ENCODE measurements around the gene PNPLA4. TPM values are rescaled to one million over a fixed set of nuclear protein-coding genes. Genes with fewer than 3 reads are reported as not detected.
A peak's percentile ranks its signal among the peaks of the same experiment; 100 is the strongest.

The PNPLA4 gene
- total RNA-seq, 1 experiment from 2014 or later = 0.18 TPM

DNA sequence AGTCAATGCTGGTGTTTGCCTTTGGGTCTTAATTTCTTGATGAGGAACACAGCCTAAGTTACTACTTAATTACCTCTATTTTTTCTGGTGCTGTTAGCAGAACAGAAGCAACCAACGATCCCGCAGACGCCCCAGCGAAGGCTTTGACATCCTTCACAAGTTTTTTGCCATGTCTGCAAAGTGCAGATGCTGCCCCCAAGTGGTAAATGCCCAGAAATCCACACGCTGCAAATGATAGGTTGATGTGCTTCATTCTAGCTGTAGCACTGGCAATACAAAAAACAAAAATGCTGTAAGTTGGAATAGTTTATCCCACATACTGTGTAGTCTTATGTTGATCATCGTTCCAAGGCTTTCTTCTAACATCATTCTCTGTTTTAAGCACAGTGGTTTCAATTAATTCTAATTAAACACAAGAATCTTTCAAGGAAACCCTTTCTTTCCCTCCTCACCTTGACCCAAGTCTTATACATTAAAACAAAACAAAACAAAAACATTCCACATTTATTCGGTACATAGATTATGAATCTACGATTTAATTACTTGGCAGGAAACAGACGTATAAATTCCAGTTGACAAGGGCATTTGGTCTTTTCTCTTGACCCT, 1.2 kb downstream of the PNPLA4 start:
- peak; percentile 24 to 66 for DNase-seq

DNA sequence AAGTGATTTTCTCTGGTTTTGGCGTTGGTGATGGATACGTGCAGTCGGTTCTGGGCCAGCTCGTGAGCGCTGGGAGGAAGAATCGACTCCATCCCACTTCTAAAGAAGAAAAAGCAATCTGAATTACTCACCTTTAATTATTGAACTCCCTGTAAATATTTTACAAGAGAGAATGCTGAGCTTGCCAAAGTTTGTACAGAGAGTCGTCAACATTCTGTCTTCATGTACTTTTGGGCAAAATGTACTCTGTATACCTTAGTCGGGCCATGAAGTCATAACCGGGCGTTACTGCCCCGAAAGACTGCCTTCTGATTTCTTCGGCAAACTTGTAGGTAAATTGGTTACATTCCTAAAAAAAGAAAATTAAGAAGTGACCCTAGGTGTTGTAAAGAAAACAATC, 5.5 kb downstream of the PNPLA4 start:
- no peaks in the 10 kb centered on the region for H3K36me3 ChIP-seq
- no peak overlapping the region for H3K27ac ChIP-seq
- H3K4me1 ChIP-seq = no peaks in the 10 kb centered on the region
- no peaks in the 10 kb centered on the region for H3K27me3 ChIP-seq
- no peak overlapping the region for H3K4me3 ChIP-seq
- DNase-seq = no peak
- H3K9me3 ChIP-seq (replicated peaks) = no peaks in the 10 kb centered on the region

More for the DNA sequence above, 1.2 kb downstream of the PNPLA4 start:
- H3K36me3 ChIP-seq = no peaks in the 10 kb centered on the region
- H3K4me1 ChIP-seq = no peaks in the 10 kb centered on the region
- no peaks in the 10 kb centered on the region for H3K27me3 ChIP-seq
- no peaks in the 10 kb centered on the region for H3K9me3 ChIP-seq (replicated peaks)
- no peak overlapping the region for H3K27ac ChIP-seq
- no peak overlapping the region for H3K4me3 ChIP-seq

DNA sequence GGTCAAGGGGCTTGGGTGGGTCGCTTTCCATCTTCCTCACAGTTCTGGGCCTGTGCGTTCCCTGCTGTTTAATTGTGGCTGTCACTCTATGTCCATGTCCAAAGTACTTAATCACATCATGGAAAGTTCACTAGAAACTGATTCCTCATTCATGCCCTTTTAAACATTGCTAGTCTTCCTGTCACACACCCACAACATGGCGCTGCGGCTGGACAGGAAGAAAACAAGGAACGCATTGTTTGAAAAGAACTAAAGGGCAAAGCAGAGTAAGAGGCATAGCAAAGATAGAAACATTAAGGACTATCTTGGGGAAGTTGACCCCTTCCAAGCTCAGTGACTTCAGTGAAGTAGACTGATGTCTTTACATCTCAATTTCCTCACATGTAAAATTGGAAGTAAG, 18.4 kb downstream of the PNPLA4 start:
- H3K36me3 ChIP-seq = no peaks in the 10 kb centered on the region
- DNase-seq = no peak
- no peaks in the 10 kb centered on the region for H3K4me1 ChIP-seq
- no peaks in the 10 kb centered on the region for H3K9me3 ChIP-seq (replicated peaks)
- no peaks in the 10 kb centered on the region for H3K27me3 ChIP-seq
- H3K27ac ChIP-seq = no peak overlapping the region
- H3K4me3 ChIP-seq = no peak overlapping the region

DNA sequence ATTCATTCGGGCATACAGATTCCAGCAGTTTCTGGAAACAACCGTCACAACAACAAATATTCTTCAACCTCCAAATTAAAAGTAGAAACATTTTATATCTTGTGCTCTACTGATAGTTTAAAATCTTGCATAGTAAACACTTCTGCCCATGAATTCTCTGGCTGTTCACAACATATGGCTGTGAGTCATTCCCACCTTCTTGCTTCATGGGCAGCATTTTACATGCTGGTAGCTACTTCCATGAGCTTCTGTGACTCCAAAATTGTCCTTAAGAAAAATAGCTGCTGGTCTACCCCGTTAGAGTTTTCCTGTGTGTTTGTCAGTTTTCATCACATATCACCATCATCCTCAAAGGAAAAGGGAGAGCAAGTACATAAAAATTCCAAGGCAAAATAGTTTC, 22.7 kb downstream of the PNPLA4 start:
- Histone ChIP-seq H3K9me3 (replicated peaks) (no peaks in the 10 kb centered on the region), H3K27me3 (no peaks in the 10 kb centered on the region), H3K4me3 (no peak overlapping the region), H3K36me3 (no peaks in the 10 kb centered on the region), H3K27ac (no peak overlapping the region), H3K4me1 (no peaks in the 10 kb centered on the region)
- no peak for DNase-seq

DNA sequence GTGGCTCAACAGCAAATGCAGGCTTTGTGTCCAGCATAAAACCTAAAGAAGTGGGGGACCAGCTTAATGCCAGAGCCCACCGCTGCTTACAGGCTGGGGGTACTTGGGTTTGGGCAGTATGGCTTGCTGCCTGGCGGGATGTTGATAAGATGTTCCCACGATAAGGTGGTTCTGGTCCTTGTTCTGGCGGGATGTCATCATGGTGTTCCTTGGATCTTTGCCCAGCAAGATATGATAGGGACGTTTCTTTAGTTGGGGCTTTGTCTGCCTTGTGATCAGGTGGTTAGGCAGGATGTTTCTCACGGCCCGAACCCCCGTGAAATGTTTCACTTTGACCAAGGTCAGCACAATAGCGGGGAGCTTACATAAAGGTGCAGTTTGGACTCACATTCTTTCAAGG, 35.3 kb downstream of the PNPLA4 start:
- no peak overlapping the region for H3K4me3 ChIP-seq
- no peaks in the 10 kb centered on the region for H3K4me1 ChIP-seq
- H3K27ac ChIP-seq = no peak overlapping the region
- H3K9me3 ChIP-seq (replicated peaks) = no peaks in the 10 kb centered on the region
- DNase-seq = no peak
- no peaks in the 10 kb centered on the region for H3K27me3 ChIP-seq
- H3K36me3 ChIP-seq = no peaks in the 10 kb centered on the region

DNA sequence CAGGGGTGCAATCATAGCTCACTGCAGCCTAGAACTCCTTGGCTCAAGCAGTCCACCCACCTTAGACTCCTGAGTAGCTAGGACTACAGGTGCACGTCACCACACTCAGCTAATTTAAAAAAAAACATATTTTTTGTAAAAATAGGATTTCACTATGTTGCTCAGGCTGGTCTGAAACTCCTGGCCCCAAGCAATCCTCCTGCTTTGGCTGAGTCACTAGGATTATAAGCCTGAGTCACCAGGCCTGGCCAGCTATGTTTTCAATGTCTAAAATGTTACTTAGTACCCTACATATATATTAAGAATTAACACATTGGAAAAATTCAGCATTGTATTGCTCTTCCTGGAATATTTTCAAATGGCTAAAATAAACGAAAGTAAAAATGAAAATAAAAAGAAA, 37.5 kb downstream of the PNPLA4 start:
- no peaks in the 10 kb centered on the region for H3K4me1 ChIP-seq
- H3K36me3 ChIP-seq = no peaks in the 10 kb centered on the region
- no peak overlapping the region for H3K27ac ChIP-seq
- H3K4me3 ChIP-seq = no peak overlapping the region
- H3K9me3 ChIP-seq (replicated peaks) = no peaks in the 10 kb centered on the region
- H3K27me3 ChIP-seq = no peaks in the 10 kb centered on the region
- DNase-seq = no peak

DNA sequence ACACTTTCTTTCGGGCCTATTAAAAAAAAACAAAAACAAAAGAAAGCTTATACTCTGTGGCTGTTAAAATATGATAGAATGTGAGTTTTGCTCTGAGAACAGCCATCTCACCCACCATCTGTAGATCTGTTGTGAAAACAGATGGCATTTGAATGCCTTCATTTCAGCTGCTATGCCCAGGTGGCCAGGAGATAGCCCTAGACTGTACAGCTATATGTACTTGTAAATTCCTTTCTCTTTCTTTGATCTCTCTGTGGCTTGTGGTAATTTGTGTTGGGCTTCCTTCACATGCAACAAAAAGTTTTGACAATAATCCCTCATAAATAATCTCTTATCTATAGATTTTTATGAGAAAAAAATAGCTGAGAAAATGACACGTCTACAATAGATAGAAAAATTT, 38.1 kb downstream of the PNPLA4 start:
- DNase-seq = no peak
- H3K9me3 ChIP-seq (replicated peaks) = no peaks in the 10 kb centered on the region
- H3K27me3 ChIP-seq = no peaks in the 10 kb centered on the region
- H3K4me1 ChIP-seq = no peaks in the 10 kb centered on the region
- H3K27ac ChIP-seq = no peak overlapping the region
- H3K4me3 ChIP-seq = no peak overlapping the region
- H3K36me3 ChIP-seq = no peaks in the 10 kb centered on the region

DNA sequence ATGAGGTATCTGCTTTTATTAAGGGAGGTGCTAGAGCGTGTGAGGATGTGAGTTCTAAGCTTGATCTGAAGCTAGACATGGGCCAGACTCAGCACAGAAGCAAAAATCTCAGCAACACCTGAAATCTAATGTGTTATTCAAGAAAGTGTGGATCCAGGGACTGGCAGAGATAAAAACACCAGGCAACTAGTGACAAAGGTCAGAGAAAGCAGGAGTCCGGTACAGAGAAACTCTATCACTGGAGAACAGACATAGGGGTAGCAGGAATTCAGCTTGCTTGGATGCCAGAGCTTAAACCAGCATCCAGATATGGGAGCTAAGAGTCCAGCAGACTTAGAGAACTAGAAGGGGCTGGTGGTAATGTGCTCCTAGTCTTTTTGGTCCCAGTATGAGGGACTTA, 50.3 kb downstream of the PNPLA4 start:
- Histone ChIP-seq H3K4me3 (no peak overlapping the region), H3K4me1 (no peaks in the 10 kb centered on the region), H3K9me3 (replicated peaks) (no peaks in the 10 kb centered on the region), H3K36me3 (no peaks in the 10 kb centered on the region), H3K27me3 (no peaks in the 10 kb centered on the region), H3K27ac (no peak overlapping the region)
- DNase-seq = no peak

DNA sequence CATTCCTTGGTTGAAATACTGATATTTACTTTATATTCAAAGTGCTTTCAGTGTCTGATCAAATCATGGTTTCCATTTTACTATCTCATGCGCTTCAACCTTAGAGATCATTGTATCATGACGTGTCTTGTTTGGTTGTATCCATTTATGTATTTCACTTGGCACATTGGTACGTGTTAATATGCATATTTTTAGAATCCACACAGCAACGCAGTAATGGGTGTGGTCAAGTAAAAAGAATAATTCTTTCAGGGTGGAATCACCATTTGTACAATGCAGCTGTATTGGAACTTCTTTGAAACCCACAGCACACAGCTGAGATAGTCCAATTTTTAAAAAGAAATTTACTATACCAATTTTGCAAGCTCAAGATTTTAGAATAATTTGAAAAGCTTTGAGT, 55.2 kb downstream of the PNPLA4 start:
- H3K27ac ChIP-seq = no peak overlapping the region
- no peaks in the 10 kb centered on the region for H3K4me1 ChIP-seq
- H3K27me3 ChIP-seq = no peaks in the 10 kb centered on the region
- H3K9me3 ChIP-seq (replicated peaks) = no peaks in the 10 kb centered on the region
- no peaks in the 10 kb centered on the region for H3K36me3 ChIP-seq
- no peak overlapping the region for H3K4me3 ChIP-seq
- no peak for DNase-seq

DNA sequence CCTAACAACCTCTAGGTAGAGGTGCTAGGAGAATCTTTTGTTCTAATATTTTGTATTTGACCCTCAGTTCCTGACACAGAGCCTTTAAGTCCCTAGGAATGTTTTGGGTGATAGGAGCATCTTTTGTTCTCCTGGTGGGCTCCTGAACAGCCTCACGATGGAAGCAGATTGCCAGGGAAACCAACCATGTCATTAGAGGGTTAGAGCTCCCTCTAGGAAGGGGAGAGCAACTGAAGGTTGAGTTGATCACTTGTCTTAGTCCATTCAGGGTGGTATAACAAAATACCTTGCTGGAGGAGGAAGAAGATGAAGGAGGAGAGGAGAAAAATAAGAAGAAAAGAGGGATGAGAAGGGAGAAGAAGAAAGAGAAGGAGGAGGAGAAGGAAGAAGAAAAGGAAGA, 75.0 kb downstream of the PNPLA4 start:
- H3K4me3 ChIP-seq = no peak overlapping the region

More for the DNA sequence above, 75.0 kb downstream of the PNPLA4 start:
- Histone ChIP-seq H3K4me1 (no peaks in the 10 kb centered on the region), H3K36me3 (no peaks in the 10 kb centered on the region), H3K27ac (no peak overlapping the region), H3K27me3 (no peaks in the 10 kb centered on the region), H3K9me3 (replicated peaks) (no peaks in the 10 kb centered on the region)
- DNase-seq = no peak

Other genes with a start within 250 kb of the PNPLA4 start
- gene VCX, start 84.2 kb downstream of the PNPLA4 start, total RNA-seq (2014; rRNA removed; shearing (Covaris generic)) = not detected in 2 replicates
- gene VCX2, start 243.9 kb upstream of the PNPLA4 start, total RNA-seq (2014; rRNA removed; shearing (Covaris generic)) = not detected in 2 replicates

Measured in SJCRH30 (cell line).